ENCODE data around the gene FAM184A. TPM values are rescaled to one million over a fixed set of nuclear protein-coding genes. Genes with fewer than 3 reads are reported as not detected.

The FAM184A gene
- total RNA-seq, 3 donors from 2014 or later: 7.0 to 12.8 (median 7.5) TPM

GRCh38 chr6:118912646-118913045 lies 165.8 kb downstream of the FAM184A start:
- Histone ChIP-seq H3K4me3 (no peak overlapping the region), H3K4me1 (no peaks in the 10 kb centered on the region), H3K27me3 (no peaks in the 10 kb centered on the region), H3K9me3 (no peaks in the 10 kb centered on the region), H3K36me3 (peaks cover 6% of the 10 kb centered on the region), H3K27ac (no peak overlapping the region)
- no peak for DNase-seq (ENCODE audit: low spot score in 2 of 2)
- intact Hi-C loops (cut with DNase I; ENCODE audit: low total_unique reads): no loop called here
- TF ChIP-seq POLR2A (IDR thresholded peaks at IDR 0.05) (no peak), POLR2AphosphoS5 (IDR thresholded peaks at IDR 0.05) (no peak), CTCF (IDR thresholded peaks at IDR 0.05) (no peak)

Other genes starting within 250 kb of the FAM184A start
- 10 to 100 TPM in 2 of 3 donors, 1 to 10 TPM in 1; 8.6 to 13.2 (median 10.5) TPM for gene ASF1A, start 184.5 kb downstream of the FAM184A start, total RNA-seq
- gene MCM9, start 143.5 kb downstream of the FAM184A start, total RNA-seq: 10 to 100 TPM; 17.9 to 40.5 (median 33.4) TPM

All from breast epithelium (tissue), 4 donors.